ENCODE data around the gene ABCG8.

The ABCG8 gene

DNA sequence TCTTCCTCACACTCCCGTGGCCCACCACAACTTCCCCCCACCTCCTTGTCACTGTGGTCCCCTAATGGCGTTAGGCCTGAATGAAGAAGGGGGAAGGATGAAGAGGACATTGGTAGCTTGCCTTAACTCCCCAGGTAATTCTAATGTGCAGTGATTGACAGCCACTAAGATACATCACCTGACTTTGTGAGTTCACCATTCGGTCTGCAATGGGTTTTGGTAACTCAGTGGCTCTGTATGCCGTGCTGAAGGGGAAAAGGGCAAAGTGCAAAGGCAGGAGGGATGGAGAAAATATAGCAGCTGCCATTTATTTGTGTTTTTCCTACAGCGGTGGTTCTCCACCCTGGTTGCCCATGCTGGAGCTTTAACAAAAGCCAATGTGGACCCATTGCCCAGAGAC lies 42.2 kb downstream of the ABCG8 start:
- TF ChIP-seq, protein P1, sequence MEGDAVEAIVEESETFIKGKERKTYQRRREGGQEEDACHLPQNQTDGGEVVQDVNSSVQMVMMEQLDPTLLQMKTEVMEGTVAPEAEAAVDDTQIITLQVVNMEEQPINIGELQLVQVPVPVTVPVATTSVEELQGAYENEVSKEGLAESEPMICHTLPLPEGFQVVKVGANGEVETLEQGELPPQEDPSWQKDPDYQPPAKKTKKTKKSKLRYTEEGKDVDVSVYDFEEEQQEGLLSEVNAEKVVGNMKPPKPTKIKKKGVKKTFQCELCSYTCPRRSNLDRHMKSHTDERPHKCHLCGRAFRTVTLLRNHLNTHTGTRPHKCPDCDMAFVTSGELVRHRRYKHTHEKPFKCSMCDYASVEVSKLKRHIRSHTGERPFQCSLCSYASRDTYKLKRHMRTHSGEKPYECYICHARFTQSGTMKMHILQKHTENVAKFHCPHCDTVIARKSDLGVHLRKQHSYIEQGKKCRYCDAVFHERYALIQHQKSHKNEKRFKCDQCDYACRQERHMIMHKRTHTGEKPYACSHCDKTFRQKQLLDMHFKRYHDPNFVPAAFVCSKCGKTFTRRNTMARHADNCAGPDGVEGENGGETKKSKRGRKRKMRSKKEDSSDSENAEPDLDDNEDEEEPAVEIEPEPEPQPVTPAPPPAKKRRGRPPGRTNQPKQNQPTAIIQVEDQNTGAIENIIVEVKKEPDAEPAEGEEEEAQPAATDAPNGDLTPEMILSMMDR (conservative IDR thresholded peaks at IDR 0.05; ENCODE audit: low read depth, low read length): no peak
- DNase-seq (ENCODE audit: low read depth): no peak
- no peak overlapping the region for H3K4me3 ChIP-seq (ENCODE audit: low read length)

DNA sequence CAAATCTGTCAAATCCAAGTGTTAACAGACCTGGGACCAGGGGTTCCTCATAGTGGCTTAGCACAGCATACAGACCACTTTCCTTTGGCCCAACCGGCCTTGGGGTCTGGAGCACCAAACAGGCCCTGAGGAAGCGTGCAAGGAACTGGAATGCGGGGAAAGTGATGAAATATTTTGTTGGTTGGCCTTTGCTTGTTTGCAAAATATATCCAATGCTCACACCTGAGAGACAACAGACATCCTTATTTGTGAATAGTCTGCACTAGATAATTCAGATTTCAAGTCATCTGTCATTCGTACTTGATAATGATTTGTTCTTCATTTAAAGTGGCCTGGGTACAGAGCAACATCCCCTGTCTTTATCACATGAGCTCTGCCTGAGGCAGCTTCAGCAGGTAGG lies 43.5 kb downstream of the ABCG8 start:
- TF ChIP-seq, protein P1 (conservative IDR thresholded peaks at IDR 0.05; ENCODE audit: low read depth, low read length): no peak
- no peak overlapping the region for H3K4me3 ChIP-seq (ENCODE audit: low read length)
- no peak for DNase-seq (ENCODE audit: low read depth)

DNA sequence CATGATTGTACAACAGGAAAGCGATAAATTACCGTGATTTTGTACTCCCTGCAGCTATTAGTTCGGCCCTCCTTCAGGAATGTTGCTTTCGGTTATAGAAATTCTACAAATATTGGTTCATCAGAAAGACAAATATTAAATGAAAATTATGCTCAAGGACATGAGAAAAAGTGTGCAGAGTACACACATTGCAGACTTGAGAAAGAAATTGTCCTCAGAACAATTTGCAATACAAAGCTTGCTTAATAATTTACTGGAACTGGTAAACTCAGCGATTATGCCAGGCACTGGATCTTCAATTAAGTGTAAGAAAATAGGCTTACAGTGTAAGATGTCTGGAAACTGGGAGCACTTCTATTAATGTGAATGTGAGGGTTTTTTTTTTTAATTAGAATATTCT lies 45.9 kb downstream of the ABCG8 start:
- no peak for DNase-seq (ENCODE audit: low read depth)
- H3K4me3 ChIP-seq (ENCODE audit: low read length): no peak overlapping the region
- TF ChIP-seq, protein P1 (conservative IDR thresholded peaks at IDR 0.05; ENCODE audit: low read depth, low read length): no peak

DNA sequence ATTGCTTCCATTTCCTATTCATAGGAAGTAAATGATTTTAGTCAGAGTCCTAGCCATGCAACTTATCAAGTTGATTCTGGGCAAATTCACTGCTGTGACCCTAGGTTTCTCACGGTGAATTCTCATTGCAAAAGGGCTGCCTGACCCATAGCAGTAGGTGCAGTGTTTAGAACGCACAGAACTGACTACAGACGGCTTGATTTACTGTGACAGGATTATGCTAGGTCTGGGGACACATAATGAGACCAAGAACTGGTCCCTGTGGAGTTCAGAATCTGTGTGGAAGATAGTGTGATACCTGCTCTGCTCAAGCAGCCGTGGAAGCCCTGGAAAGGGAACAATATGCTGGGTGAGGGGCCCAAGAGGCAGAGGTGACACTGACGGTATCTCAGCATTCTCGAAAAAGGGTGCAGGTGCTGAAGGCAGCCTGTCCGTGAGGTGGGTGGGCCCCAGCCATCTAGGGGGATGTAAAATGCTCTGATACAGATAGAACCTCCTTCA lies 46.4 kb downstream of the ABCG8 start:
- H3K4me3 ChIP-seq (ENCODE audit: low read length): no peak overlapping the region
- DNase-seq (ENCODE audit: low read depth): no peak
- TF ChIP-seq, protein P1 (conservative IDR thresholded peaks at IDR 0.05; ENCODE audit: low read depth, low read length): no peak

DNA sequence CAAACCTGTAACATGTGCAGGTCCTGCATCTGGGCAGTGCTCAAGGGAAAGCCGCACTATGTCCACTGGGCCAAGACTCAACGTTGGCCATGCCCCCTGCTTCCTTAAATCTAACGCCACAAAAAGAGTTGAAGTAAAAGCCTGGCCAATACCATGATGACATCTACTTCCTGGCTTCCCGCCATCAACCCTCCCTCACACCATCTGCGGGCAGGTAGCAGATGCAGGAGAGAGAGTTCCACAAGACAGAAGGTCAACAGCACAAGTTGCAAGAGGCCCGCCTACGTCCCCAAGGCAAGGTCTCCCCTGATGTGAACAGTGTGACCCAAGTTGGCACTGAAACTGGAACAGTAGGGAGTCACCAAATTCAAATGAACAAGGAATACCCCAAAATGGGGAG lies 48.4 kb downstream of the ABCG8 start:
- TF ChIP-seq, protein P1 (conservative IDR thresholded peaks at IDR 0.05; ENCODE audit: low read depth, low read length): no peak
- H3K4me3 ChIP-seq (ENCODE audit: low read length): no peak overlapping the region
- no peak for DNase-seq (ENCODE audit: low read depth)

DNA sequence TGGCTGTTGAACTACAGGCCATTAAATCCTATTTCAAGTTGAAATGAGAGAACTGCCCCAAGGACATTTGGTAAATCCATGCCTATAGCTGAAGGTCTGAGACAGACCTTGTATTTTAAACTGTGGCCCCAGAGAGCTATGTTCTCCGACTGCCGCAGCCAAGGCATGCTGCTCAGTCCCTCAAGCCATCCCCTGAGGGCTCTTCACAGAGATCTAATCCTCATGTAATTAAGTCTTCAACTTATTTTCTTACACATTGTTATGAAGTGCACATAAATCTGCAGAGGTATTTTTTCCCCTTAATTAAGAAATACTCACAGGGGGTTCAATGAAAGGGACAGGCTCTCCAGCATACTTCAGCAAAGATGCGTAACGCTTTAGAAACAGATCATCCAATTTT lies 50.6 kb downstream of the ABCG8 start:
- H3K4me3 ChIP-seq (ENCODE audit: low read length): no peak overlapping the region
- TF ChIP-seq, protein P1 (conservative IDR thresholded peaks at IDR 0.05; ENCODE audit: low read depth, low read length): no peak
- DNase-seq (ENCODE audit: low read depth): no peak

DNA sequence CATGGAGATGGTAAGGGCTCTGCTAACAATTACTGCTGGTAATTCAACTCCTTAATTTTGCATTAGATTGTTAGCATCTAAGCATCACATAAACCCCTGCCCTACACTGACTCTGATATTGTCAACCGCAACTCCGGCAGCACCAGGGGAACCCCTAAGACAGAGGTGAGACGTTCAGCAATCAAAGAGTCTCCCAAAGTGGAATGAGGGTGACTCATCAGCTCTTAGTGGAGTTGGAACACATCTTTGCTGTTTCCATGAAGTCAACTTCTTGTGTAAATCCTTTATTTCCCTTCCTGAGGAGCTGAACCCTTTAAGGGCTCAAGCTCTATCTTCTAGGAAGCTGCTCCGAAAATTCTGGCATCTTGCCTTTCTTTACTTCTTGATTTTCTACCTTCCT lies 52.1 kb downstream of the ABCG8 start:
- H3K4me3 ChIP-seq (ENCODE audit: low read length): no peak overlapping the region
- no peak for DNase-seq (ENCODE audit: low read depth)
- TF ChIP-seq, protein P1 (conservative IDR thresholded peaks at IDR 0.05; ENCODE audit: low read depth, low read length): no peak
